Measurements from ENCODE around the gene AFTPH. TPM values are rescaled to one million over a fixed set of nuclear protein-coding genes. Genes with fewer than 3 reads are reported as not detected.
A peak's percentile ranks its signal among the peaks of the same experiment; 100 is the strongest.

The AFTPH gene
- total and polyA plus RNA-seq, 9 donors: 15.7 to 22.5 (median 17.6) TPM

- Histone ChIP-seq H3K4me3 (ENCODE audit: low read length) (no peak overlapping the region), H3K4me1 (ENCODE audit: control insufficient read depth, insufficient read depth, low read length) (peaks cover 24% of the 10 kb centered on the region), H3K27me3 (ENCODE audit: control insufficient read depth, insufficient read depth, low read length) (no peaks in the 10 kb centered on the region), H3K36me3 (ENCODE audit: control insufficient read depth, insufficient read depth, low read length) (peaks cover 11% of the 10 kb centered on the region), H3K27ac (ENCODE audit: low read length) (no peak overlapping the region), H3K9me3 (replicated peaks; ENCODE audit: control insufficient read depth, low read depth, low read length) (no peaks in the 10 kb centered on the region)
- WGBS (ENCODE audit: insufficient coverage): 85% methylated on average over 10 of the region's 10 CpGs
- no peak for DNase-seq
Measured at GRCh38 chr2:64629329-64629781, 105.2 kb downstream of the AFTPH start.

DNA sequence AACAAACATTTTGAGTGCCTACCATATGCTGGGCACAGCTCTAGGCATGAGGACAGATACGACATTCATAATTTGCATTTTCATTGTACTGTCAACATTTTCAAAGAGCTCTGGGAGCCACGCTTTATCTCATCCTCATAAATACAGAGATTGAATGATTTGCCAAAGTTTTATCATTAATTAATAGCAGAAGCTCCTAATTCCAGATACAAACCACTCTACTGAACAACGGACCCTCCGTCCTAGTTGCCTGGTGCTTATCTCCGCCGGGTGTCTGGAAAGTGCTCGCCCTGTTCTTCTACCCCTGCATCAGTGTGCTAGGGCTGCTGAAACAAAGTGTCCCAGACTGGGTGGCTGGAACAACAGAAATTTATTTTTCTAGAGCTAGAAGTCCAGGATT, 105.7 kb downstream of the AFTPH start:
- peaks cover 24% of the 10 kb centered on the region for H3K4me1 ChIP-seq (ENCODE audit: control insufficient read depth, insufficient read depth, low read length)
- peaks cover 15% of the 10 kb centered on the region for H3K36me3 ChIP-seq (ENCODE audit: control insufficient read depth, insufficient read depth, low read length)
- H3K4me3 ChIP-seq (ENCODE audit: low read length): no peak overlapping the region
- 100% methylated on average over 1 of the region's 7 CpGs for WGBS (ENCODE audit: insufficient coverage)
- H3K27ac ChIP-seq (ENCODE audit: low read length): no peak overlapping the region
- no peaks in the 10 kb centered on the region for H3K27me3 ChIP-seq (ENCODE audit: control insufficient read depth, insufficient read depth, low read length)
- no peaks in the 10 kb centered on the region for H3K9me3 ChIP-seq (replicated peaks; ENCODE audit: control insufficient read depth, low read depth, low read length)
- no peak for DNase-seq

DNA sequence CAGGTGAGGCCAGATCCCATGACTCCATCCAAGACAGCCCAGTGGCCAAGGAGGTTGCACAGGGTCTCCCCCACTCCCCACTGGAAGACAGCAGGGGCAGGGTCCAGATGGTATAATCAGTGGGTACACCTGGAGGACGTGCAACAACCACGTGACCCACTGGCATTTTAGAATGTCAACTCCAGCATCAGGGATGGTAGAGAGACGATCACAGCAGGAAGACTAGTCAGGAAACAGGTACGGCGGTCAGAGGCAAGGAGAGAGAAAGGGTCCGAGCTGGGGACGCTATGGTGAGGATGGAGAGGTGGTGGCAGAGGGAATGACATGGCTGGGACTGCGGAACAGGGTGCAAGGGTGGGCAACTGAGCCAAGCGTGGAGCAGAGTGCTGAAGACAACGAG, 106.6 kb downstream of the AFTPH start:
- no peak for DNase-seq
- H3K36me3 ChIP-seq (ENCODE audit: control insufficient read depth, insufficient read depth, low read length): peaks cover 19% of the 10 kb centered on the region
- H3K9me3 ChIP-seq (replicated peaks; ENCODE audit: control insufficient read depth, low read depth, low read length): no peaks in the 10 kb centered on the region
- H3K4me3 ChIP-seq (ENCODE audit: low read length): no peak overlapping the region
- H3K27me3 ChIP-seq (ENCODE audit: control insufficient read depth, insufficient read depth, low read length): no peaks in the 10 kb centered on the region
- no peak overlapping the region for H3K27ac ChIP-seq (ENCODE audit: low read length)
- 91% methylated on average over 10 of the region's 10 CpGs for WGBS (ENCODE audit: insufficient coverage)
- peaks cover 25% of the 10 kb centered on the region for H3K4me1 ChIP-seq (ENCODE audit: control insufficient read depth, insufficient read depth, low read length)

GRCh38 chr2:64631771-64632170, 107.6 kb downstream of the AFTPH start:
- Histone ChIP-seq H3K4me3 (ENCODE audit: low read length) (no peak overlapping the region), H3K4me1 (ENCODE audit: control insufficient read depth, insufficient read depth, low read length) (peaks cover 29% of the 10 kb centered on the region), H3K27me3 (ENCODE audit: control insufficient read depth, insufficient read depth, low read length) (no peaks in the 10 kb centered on the region), H3K9me3 (replicated peaks; ENCODE audit: control insufficient read depth, low read depth, low read length) (no peaks in the 10 kb centered on the region), H3K36me3 (ENCODE audit: control insufficient read depth, insufficient read depth, low read length) (peaks cover 28% of the 10 kb centered on the region), H3K27ac (ENCODE audit: low read length) (no peak overlapping the region)
- 42% methylated on average over 2 of the region's 3 CpGs for WGBS (ENCODE audit: insufficient coverage)
- DNase-seq: peak; percentile 61

- no peak overlapping the region for H3K4me3 ChIP-seq (ENCODE audit: low read length)
- H3K4me1 ChIP-seq (ENCODE audit: control insufficient read depth, insufficient read depth, low read length): peaks cover 21% of the 10 kb centered on the region
- H3K27ac ChIP-seq (ENCODE audit: low read length): no peak overlapping the region
- H3K27me3 ChIP-seq (ENCODE audit: control insufficient read depth, insufficient read depth, low read length): no peaks in the 10 kb centered on the region
- DNase-seq: peak; percentile 78
- H3K9me3 ChIP-seq (replicated peaks; ENCODE audit: control insufficient read depth, low read depth, low read length): no peaks in the 10 kb centered on the region
- WGBS (ENCODE audit: insufficient coverage): 80% methylated on average over 1 of the region's 9 CpGs
- H3K36me3 ChIP-seq (ENCODE audit: control insufficient read depth, insufficient read depth, low read length): peaks cover 28% of the 10 kb centered on the region
Measured at GRCh38 chr2:64632835-64633819, 109.0 kb downstream of the AFTPH start.

- Histone ChIP-seq H3K27ac (ENCODE audit: low read length) (no peak overlapping the region), H3K4me3 (ENCODE audit: low read length) (no peak overlapping the region), H3K9me3 (replicated peaks; ENCODE audit: control insufficient read depth, low read depth, low read length) (no peaks in the 10 kb centered on the region), H3K36me3 (ENCODE audit: control insufficient read depth, insufficient read depth, low read length) (peaks cover 28% of the 10 kb centered on the region), H3K4me1 (ENCODE audit: control insufficient read depth, insufficient read depth, low read length) (peaks cover 17% of the 10 kb centered on the region), H3K27me3 (ENCODE audit: control insufficient read depth, insufficient read depth, low read length) (no peaks in the 10 kb centered on the region)
- 60% methylated on average over 5 of the region's 11 CpGs for WGBS (ENCODE audit: insufficient coverage)
- no peak for DNase-seq
Measured at GRCh38 chr2:64634345-64635267, 110.5 kb downstream of the AFTPH start.

- Histone ChIP-seq H3K9me3 (replicated peaks; ENCODE audit: control insufficient read depth, low read depth, low read length) (no peaks in the 10 kb centered on the region), H3K27me3 (ENCODE audit: control insufficient read depth, insufficient read depth, low read length) (no peaks in the 10 kb centered on the region), H3K36me3 (ENCODE audit: control insufficient read depth, insufficient read depth, low read length) (peaks cover 24% of the 10 kb centered on the region), H3K27ac (ENCODE audit: low read length) (no peak overlapping the region), H3K4me1 (ENCODE audit: control insufficient read depth, insufficient read depth, low read length) (peaks cover 20% of the 10 kb centered on the region), H3K4me3 (ENCODE audit: low read length) (no peak overlapping the region)
- no peak for DNase-seq
- 57% methylated on average over 34 of the region's 38 CpGs for WGBS (ENCODE audit: insufficient coverage)
Measured at GRCh38 chr2:64635976-64636911, 112.1 kb downstream of the AFTPH start.

- H3K27ac ChIP-seq (ENCODE audit: low read length): no peak overlapping the region
- H3K4me3 ChIP-seq (ENCODE audit: low read length): no peak overlapping the region
- H3K27me3 ChIP-seq (ENCODE audit: control insufficient read depth, insufficient read depth, low read length): no peaks in the 10 kb centered on the region
- H3K9me3 ChIP-seq (replicated peaks; ENCODE audit: control insufficient read depth, low read depth, low read length): no peaks in the 10 kb centered on the region
- DNase-seq: no peak
- H3K36me3 ChIP-seq (ENCODE audit: control insufficient read depth, insufficient read depth, low read length): peaks cover 28% of the 10 kb centered on the region
- H3K4me1 ChIP-seq (ENCODE audit: control insufficient read depth, insufficient read depth, low read length): peaks cover 20% of the 10 kb centered on the region
- WGBS (ENCODE audit: insufficient coverage): no CpG with 5 or more reads among the region's 9 CpGs
Measured at GRCh38 chr2:64637000-64637635, 113.0 kb downstream of the AFTPH start.

DNA sequence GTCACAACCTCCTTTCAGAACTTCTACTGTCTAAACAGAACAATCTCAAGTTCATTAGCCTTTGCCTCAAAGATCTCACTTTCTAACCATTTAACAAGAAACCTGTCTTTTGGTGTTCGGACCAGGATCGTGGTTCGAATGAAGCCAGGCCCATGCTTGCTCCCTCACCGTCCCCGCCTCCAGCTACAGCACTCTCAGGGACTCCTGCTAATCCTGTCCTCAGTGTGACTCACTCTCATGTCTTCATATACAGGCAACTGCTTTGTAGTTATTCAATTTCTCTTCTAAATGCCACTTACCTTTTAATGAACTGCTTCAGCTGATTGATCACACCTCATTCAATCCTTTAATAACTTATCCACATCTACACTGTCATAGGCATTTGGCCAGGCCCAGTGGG, 113.8 kb downstream of the AFTPH start:
- no peak overlapping the region for H3K4me3 ChIP-seq (ENCODE audit: low read length)
- 93% methylated on average over 4 of the region's 5 CpGs for whole genome bisulfite sequencing (ENCODE audit: insufficient coverage)
- peaks cover 28% of the 10 kb centered on the region for H3K36me3 ChIP-seq (ENCODE audit: control insufficient read depth, insufficient read depth, low read length)
- H3K27ac ChIP-seq (ENCODE audit: low read length): no peak overlapping the region
- H3K4me1 ChIP-seq (ENCODE audit: control insufficient read depth, insufficient read depth, low read length): peaks cover 19% of the 10 kb centered on the region
- H3K27me3 ChIP-seq (ENCODE audit: control insufficient read depth, insufficient read depth, low read length): no peaks in the 10 kb centered on the region
- H3K9me3 ChIP-seq (replicated peaks; ENCODE audit: control insufficient read depth, low read depth, low read length): no peaks in the 10 kb centered on the region
- DNase-seq: no peak

All from muscle of leg (tissue), 11 donors.